Gastrocnemius medialis (tissue), 4 donors: ENCODE measurements around the gene USP17L22.
"Not testable (repeated sequence)": the region's sequence is repeated elsewhere in the genome, so short reads cannot be mapped to it uniquely, and the experiment has no call there.

Experiments used
- POLR2A ChIP-seq, 2 donors: fragments of 450-650 bp; IDR thresholded peaks; one replicate each; pipeline ENCODE4 v1.6.1; 2017; ENCODE audit warnings: antibody characterized with exemption in 2 of 2, mild to moderate bottlenecking in 2 of 2, moderate library complexity in 2 of 2
- TF ChIP-seq, protein P1 (sequence below), 5 experiments: fragments of 450-650 bp in 3 of 5; fragments of 200-600 bp in 2 of 5; sonication (generic) in 2 of 5; IDR thresholded peaks in 4 of 5; conservative IDR thresholded peaks in 1 of 5; 1 replicate in 4 of 5; 2 replicates in 1 of 5; pipeline ENCODE4 v1.5.1; 2016 to 2019; ENCODE audit warnings: antibody characterized with exemption in 5 of 5, mild to moderate bottlenecking in 3 of 5, moderate library complexity in 3 of 5

DNA sequence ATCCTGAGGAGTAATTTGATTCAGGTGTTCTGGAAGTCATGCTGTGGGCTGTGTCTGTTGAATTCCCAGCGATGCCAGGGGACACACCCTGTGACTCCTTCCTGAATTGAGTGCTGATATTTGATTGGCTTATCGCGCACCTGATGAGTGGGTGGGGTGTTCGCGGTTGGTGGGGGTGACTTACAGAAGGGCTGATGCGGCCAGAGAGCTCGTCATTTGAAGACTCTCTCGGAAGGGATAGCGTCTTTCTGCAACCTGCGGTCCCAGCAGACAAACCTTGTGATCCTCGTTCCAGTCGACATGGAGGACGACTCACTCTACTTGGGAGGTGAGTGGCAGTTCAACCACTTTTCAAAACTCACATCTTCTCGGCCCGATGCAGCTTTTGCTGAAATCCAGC, 33.3 kb upstream of the USP17L22 start, which contains the start of gene USP17L15:
- TF ChIP-seq, protein P1, sequence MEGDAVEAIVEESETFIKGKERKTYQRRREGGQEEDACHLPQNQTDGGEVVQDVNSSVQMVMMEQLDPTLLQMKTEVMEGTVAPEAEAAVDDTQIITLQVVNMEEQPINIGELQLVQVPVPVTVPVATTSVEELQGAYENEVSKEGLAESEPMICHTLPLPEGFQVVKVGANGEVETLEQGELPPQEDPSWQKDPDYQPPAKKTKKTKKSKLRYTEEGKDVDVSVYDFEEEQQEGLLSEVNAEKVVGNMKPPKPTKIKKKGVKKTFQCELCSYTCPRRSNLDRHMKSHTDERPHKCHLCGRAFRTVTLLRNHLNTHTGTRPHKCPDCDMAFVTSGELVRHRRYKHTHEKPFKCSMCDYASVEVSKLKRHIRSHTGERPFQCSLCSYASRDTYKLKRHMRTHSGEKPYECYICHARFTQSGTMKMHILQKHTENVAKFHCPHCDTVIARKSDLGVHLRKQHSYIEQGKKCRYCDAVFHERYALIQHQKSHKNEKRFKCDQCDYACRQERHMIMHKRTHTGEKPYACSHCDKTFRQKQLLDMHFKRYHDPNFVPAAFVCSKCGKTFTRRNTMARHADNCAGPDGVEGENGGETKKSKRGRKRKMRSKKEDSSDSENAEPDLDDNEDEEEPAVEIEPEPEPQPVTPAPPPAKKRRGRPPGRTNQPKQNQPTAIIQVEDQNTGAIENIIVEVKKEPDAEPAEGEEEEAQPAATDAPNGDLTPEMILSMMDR (IDR thresholded peaks at IDR 0.05 in 4 of 5, conservative IDR thresholded peaks at IDR 0.05 in 1 of 5) = not testable (repeated sequence)
- not testable (repeated sequence) for TF ChIP-seq POLR2A (IDR thresholded peaks at IDR 0.05)
